Ureter (tissue), 1 donor: Measurements from ENCODE around the gene TPPP. TPM values are rescaled to one million over a fixed set of nuclear protein-coding genes. Genes with fewer than 3 reads are reported as not detected.

ENCODE experiments used
- DNase-seq: peaks from one replicate; pipeline ENCODE4 v3.0.0-alpha.2; 2020; ENCODE audit warnings: low spot score
- total RNA-seq: library from RNA; stranded (reverse); gene quantifications from one replicate; pipeline ENCODE4 v1.2.4, GENCODE V29; 2023
- donor health status: DM: yes; HTN: yes; CAD: no.

The TPPP gene
- total RNA-seq, 1 donor from 2014 or later = 7.5 TPM

- peak; percentile 40 for DNase-seq
Measured at GRCh38 chr5:677131-678101, 15.7 kb downstream of the TPPP start.

- DNase-seq = no peak
Measured at GRCh38 chr5:676699-677076, 16.5 kb downstream of the TPPP start.

- peak; percentile 41 for DNase-seq
Measured at GRCh38 chr5:675871-676698, 17.1 kb downstream of the TPPP start.

- DNase-seq = no peak
Measured at GRCh38 chr5:675111-675870, 17.9 kb downstream of the TPPP start.

- DNase-seq = no peak
Measured at GRCh38 chr5:674630-675011, 18.5 kb downstream of the TPPP start.

GRCh38 chr5:673831-674629 is 19.1 kb downstream of the TPPP start:
- DNase-seq = no peak

- DNase-seq = no peak
Measured at GRCh38 chr5:673161-673830, 19.9 kb downstream of the TPPP start.

- DNase-seq = peak; percentile 79
Measured at GRCh38 chr5:672329-673160, 20.6 kb downstream of the TPPP start.

- peak; percentile 79 for DNase-seq
Measured at GRCh38 chr5:671459-672328, 21.5 kb downstream of the TPPP start.

GRCh38 chr5:670396-671270 is 22.5 kb downstream of the TPPP start:
- DNase-seq = no peak

GRCh38 chr5:669842-670395 is 23.2 kb downstream of the TPPP start:
- DNase-seq = no peak

GRCh38 chr5:669111-669841 is 23.9 kb downstream of the TPPP start:
- DNase-seq = no peak

- DNase-seq = no peak
Measured at GRCh38 chr5:668283-668995, 24.7 kb downstream of the TPPP start.

- no peak for DNase-seq
Measured at GRCh38 chr5:666816-667498, 26.2 kb downstream of the TPPP start.

- no peak for DNase-seq
Measured at GRCh38 chr5:665956-666711, 27.0 kb downstream of the TPPP start.
